ENCODE data around the gene TMEM131L.

The TMEM131L gene

GRCh38 chr4:153517159-153517558, 51.0 kb downstream of the TMEM131L start:
- Histone ChIP-seq H3K4me3 (no peak overlapping the region), H3K9me3 (no peaks in the 10 kb centered on the region), H3K27ac (peak overlapping the region; percentile 73 to 78), H3K4me1 (peaks cover 0 to 99% (median 41%) of the 10 kb centered on the region in 4 donors), H3K27me3 (no peaks in the 10 kb centered on the region), H3K36me3 (no peaks in the 10 kb centered on the region)
- intact Hi-C loops (cut with DNase I; ENCODE audit: low total_unique reads), result no loop called here
- no peak for TF ChIP-seq CTCF (IDR thresholded peaks at IDR 0.05)
- DNase-seq, result no peak

GRCh38 chr4:153518001-153518400, 51.8 kb downstream of the TMEM131L start:
- Histone ChIP-seq H3K4me1 (peaks cover 0 to 99% (median 41%) of the 10 kb centered on the region in 4 donors), H3K9me3 (no peaks in the 10 kb centered on the region), H3K27ac (peak overlapping the region; percentile 73 to 78), H3K27me3 (no peaks in the 10 kb centered on the region), H3K36me3 (no peaks in the 10 kb centered on the region), H3K4me3 (peak overlapping the region in 1 of 2 donors; percentile 30)
- TF ChIP-seq CTCF (IDR thresholded peaks at IDR 0.05), result no peak
- no peak for DNase-seq
- intact Hi-C loops (cut with DNase I; ENCODE audit: low total_unique reads), result no loop called here

- Histone ChIP-seq H3K36me3 (no peaks in the 10 kb centered on the region), H3K27me3 (no peaks in the 10 kb centered on the region), H3K4me1 (peaks cover 0 to 99% (median 44%) of the 10 kb centered on the region in 4 donors), H3K4me3 (peak overlapping the region; percentile 9 to 30), H3K9me3 (no peaks in the 10 kb centered on the region), H3K27ac (peak overlapping the region; percentile 73 to 78)
- intact Hi-C loops (cut with DNase I; ENCODE audit: low total_unique reads), result no loop called here
- no peak for TF ChIP-seq CTCF (IDR thresholded peaks at IDR 0.05)
- no peak for DNase-seq
Measured at GRCh38 chr4:153518637-153519389, 52.7 kb downstream of the TMEM131L start.

GRCh38 chr4:153519687-153520086, 53.5 kb downstream of the TMEM131L start:
- TF ChIP-seq CTCF (IDR thresholded peaks at IDR 0.05), result no peak
- peaks cover 0 to 99% (median 44%) of the 10 kb centered on the region in 4 donors for H3K4me1 ChIP-seq
- intact Hi-C loops (cut with DNase I; ENCODE audit: low total_unique reads), result no loop called here
- no peaks in the 10 kb centered on the region for H3K27me3 ChIP-seq
- no peaks in the 10 kb centered on the region for H3K36me3 ChIP-seq
- H3K27ac ChIP-seq, result peak overlapping the region; percentile 73 to 78
- no peaks in the 10 kb centered on the region for H3K9me3 ChIP-seq
- H3K4me3 ChIP-seq, result peak overlapping the region in 1 of 2 donors; percentile 30
- no peak for DNase-seq

- no peak for TF ChIP-seq CTCF (IDR thresholded peaks at IDR 0.05)
Measured at GRCh38 chr4:153520227-153520626, 54.1 kb downstream of the TMEM131L start.

More at GRCh38 chr4:153520227-153520626, 54.1 kb downstream of the TMEM131L start:
- DNase-seq, result no peak
- Histone ChIP-seq H3K4me1 (peaks cover 0 to 99% (median 43%) of the 10 kb centered on the region in 4 donors), H3K9me3 (no peaks in the 10 kb centered on the region), H3K27me3 (no peaks in the 10 kb centered on the region), H3K4me3 (no peak overlapping the region), H3K36me3 (no peaks in the 10 kb centered on the region), H3K27ac (peak overlapping the region; percentile 73 to 78)
- intact Hi-C loops (cut with DNase I; ENCODE audit: low total_unique reads), result no loop called here
